GM19463 (cell line): ENCODE results near the gene POMT1.
"Not testable (repeated sequence)": the region's sequence is repeated elsewhere in the genome, so short reads cannot be mapped to it uniquely, and the experiment has no call there.

ENCODE experiments used
- ATAC-seq: cut with Tn5 transposase; IDR thresholded peaks from one replicate; pipeline ENCODE4 v1.9.1; 2021; ENCODE audit warnings: mild to moderate bottlenecking, moderate library complexity; ENCODE audit not compliant: unreplicated experiment

Gene POMT1

GRCh38 chr9:131549186-131549585, 46.5 kb downstream of the POMT1 start:
- ATAC-seq, result not testable (repeated sequence)

- ATAC-seq, result not testable (repeated sequence)
Measured at GRCh38 chr9:131550465-131550864, 47.7 kb downstream of the POMT1 start.

- no peak for ATAC-seq
Measured at GRCh38 chr9:131552030-131552429, 49.3 kb downstream of the POMT1 start.

DNA sequence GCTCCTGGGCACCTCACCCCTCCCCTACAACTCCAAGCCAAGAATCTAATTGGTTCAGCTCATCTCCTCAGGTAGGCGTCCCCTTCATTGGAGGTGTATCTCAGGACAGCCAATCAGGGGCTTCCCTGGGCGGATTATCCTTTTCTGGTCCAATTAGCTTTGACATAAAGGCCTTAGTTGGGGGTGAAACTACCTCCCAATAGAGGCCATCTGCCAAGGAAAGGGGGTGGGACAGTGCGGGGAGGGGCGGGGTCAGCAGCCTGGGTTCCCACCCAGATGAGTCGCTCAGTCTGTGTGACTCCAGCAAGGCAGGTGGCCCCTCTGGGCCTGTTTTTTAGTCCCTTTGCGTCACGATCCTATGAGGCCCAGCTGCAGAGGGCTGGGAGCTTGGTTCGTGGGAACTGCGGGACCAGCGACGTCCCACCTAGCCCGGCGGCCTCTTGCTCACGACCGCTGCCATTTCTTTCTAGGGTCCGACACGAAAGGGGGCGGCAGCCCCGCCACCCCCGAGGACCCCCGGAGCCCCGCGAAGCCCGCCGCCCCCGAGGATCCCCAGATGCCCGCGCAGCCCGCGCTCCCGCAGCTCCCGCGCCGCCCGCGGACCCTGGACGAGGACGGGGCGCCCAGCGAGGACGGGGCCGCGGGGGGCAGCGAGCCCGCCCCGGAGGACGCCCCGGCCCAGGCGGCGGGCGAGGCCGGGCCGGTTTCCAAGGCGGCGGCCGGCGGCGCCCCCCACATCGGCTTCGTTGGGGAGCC, 51.5 kb downstream of the POMT1 start:
- ATAC-seq, result no peak

DNA sequence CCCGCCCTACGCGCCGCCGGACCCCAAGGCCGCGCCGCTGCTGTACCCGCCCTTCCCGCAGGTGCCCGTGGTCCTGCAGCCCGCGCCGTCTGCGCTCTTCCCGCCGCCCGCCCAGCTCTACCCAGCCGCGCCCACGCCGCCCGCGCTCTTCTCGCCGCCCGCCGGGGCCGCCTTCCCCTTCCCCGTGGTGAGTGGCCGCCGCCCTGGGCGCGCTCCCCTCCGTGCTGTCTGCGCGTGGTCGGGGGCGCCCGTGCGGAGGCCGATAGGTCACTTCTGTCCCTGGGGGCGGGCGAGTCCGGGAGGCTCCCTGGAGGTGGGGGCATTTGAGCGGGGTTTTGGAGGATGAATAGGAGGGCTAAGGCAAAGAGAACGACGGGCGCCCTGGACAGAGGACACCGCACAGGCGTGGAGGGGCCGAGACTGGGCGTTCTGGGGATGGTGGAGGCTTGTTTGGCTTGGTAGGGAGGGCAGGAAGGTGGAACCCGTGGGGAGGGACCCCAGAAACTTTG, 52.2 kb downstream of the POMT1 start:
- no peak for ATAC-seq

DNA sequence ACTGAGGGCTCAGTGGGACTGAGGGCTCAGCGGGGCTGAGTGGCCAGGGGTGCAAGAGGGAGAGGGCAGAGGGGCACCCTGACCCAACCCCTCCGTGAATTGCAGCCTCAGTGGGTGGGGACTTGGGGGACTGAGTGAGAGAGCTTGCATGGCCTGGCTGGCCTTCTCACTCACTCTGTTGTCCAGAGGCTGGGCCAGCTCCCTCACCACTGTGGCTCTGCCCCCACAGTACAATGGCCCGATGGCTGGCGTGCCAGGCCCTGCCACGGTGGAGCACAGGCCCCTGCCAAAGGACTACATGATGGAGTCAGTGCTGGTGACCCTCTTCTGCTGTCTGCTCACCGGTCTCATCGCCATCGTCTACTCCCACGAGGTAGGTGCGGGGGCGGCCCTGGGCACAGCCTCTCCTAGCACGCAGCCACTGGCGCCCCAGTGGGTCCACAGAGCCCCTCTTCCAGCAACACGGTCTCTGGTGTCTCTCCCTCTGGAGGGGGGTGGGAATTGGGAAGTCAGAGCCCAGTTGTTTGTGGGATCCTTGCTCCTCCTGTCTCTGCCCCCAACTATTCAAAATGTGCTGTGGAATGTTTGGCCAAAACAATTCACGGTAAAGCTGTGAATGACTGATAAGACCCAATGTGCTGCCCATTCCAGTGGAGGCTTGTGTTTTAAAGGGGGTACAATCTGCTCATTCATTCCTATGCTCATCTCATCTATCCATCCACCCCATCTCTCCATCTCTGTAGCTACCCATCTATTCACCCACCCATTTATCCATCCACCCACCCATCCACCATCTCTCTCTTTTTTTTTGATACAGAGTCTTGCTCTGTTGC, 53.3 kb downstream of the POMT1 start:
- ATAC-seq, result no peak

DNA sequence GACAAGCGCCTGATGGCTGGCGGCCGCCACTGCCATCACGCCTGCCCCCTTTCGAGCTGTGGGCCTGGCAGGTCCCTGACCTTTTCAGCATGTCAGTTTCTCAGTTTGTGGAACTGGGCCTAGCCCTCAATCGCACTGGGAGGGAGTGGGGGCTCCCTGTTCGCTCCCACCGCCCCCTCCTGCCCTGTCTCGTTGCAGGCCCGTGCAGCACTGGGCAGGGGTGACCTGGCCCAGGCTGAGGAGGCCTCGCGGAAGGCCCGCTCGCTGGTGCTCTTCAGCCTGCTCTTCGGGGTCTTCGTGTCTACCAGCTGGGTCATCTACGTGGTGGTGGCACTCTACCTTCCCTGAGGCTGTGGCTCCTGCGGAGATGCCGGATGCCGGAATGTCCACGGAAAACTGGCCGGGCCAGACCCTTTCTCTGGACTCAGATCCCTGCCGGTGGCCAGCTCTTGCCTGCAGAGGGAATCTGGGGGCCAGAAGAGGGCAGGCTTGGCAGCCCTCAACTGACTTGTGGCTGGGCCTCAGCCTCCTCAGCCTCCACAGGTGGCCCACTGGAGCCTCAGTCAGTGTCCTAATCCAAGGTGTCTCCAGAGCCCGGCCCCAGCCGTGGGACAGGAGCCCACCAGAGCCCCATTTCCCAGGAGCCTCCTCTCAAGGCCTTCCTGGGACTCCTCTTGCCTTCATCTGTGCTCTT, 55.3 kb downstream of the POMT1 start:
- no peak for ATAC-seq

DNA sequence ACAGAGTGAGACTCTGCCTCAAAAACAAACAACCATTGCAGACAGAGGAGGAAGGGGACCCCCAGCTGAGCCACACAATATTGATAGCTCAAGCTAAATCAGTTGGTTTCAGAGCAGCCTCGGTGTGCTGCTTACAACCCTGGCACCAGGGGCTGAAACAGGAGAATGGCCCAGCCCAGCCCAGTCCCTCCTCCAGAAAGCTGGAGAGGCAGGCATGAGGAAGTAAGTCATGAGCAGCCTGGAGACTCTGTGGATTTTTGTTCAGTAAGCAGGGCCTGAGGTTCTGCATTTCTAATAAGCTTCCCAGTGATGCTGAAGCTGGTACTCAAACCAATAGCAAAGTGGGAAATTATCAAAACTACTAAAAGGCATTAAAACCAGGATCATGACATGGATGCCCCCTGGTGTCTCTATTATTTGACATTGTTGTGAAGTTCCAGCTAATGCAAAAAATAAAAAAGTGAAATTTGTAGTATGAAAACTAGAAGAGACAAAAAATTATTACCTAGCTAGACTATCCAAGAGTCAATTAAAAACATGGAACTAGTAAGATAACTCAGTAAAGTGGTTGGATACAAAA, 56.8 kb downstream of the POMT1 start:
- ATAC-seq, result no peak

DNA sequence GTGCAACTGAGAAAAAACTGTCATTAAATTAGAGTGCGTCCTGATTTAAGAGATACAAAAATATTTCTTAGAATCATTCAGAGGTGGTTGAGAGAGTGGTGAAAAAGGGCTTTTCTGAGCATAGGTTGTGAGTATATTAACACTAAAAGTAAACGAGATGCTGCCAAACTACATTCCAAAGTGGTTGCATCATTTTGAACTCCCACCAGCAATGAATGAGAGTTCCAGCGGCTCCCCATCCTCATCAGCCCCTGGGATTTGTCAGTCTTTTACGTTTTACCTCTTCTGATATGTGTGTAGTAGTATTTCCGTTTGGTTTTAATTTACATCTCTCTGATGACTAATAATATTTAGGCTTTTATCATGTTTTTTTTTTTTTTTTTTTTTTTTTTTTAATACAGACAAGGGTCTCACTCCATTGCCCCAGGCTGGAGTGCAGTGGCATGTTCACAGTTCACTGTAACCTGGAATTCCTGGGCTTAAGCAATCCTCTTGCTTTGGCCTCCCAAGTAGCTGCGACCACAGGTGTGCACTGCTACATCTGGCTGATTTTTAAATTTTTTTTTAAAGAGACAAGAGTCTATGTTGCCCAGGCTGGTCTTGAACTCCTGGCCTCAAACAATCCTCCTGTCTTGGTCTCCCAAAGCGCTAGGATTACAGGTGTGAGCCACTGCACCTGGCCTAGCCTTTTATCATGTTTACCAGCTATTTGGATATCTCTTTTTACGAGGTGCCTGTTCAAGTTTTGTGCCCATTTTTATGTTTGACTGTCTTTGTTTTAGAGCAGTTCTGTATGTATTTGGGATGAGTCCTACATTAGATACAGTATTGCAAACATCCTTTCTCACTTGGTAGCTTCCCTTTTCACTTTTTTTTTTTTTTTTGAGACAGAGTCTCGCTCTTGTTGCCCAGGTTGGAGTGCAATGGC, 59.6 kb downstream of the POMT1 start:
- ATAC-seq, result no peak

DNA sequence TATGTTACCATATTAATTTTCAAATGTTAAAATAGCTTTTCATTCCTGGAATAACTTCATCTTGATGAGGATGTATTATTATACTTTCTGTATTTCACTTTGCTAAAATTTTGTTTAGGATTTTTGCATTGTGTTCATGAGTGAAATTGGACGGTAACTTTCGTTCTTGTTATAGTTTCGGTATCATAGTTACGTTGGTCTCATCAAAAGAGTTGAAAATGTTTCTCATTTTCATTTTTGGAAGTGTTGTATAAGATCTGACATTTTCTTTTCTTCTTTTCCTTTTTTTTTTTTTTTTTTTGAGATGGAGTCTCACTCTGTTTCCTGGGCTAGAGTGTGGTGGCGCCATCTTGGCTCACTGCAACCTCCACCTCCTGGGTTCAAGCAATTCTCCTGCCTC, 62.7 kb downstream of the POMT1 start:
- ATAC-seq, result no peak

- no peak for ATAC-seq
Measured at GRCh38 chr9:131566158-131566557, 63.4 kb downstream of the POMT1 start.

GRCh38 chr9:131567910-131568309, 65.2 kb downstream of the POMT1 start:
- ATAC-seq, result no peak
